IMR-90 (cell line): Measurements from ENCODE around the gene KLK10.

ENCODE experiments used
- BHLHE40 ChIP-seq: fragments of 150-350 bp; IDR thresholded peaks from 2 replicates; pipeline ENCODE4 v1.6.1; 2016; ENCODE audit warnings: mild to moderate bottlenecking, low read depth, low read length
- CEBPB ChIP-seq: IDR thresholded peaks from 2 replicates; pipeline ENCODE4 v1.6.1; 2012; ENCODE audit warnings: low read depth, low read length, improper control_type of control experiment
- CHD1 ChIP-seq: IDR thresholded peaks from 2 replicates; pipeline ENCODE4 v1.6.1; 2012; ENCODE audit warnings: low read depth, low read length, improper control_type of control experiment
- MAFK ChIP-seq: IDR thresholded peaks from 2 replicates; pipeline ENCODE4 v1.6.1; 2012; ENCODE audit warnings: low read depth, low read length, improper control_type of control experiment
- MAZ ChIP-seq: IDR thresholded peaks from 2 replicates; pipeline ENCODE4 v1.6.1; 2012; ENCODE audit warnings: low read depth, mild to moderate bottlenecking, low read length, improper control_type of control experiment, moderate library complexity, borderline replicate concordance
- MXI1 ChIP-seq: IDR thresholded peaks from 2 replicates; pipeline ENCODE4 v1.6.1; 2012; ENCODE audit warnings: low read depth, mild to moderate bottlenecking, low read length, moderate library complexity, borderline replicate concordance
- NFE2L2 ChIP-seq: fragments of 150-350 bp; IDR thresholded peaks from 2 replicates; pipeline ENCODE4 v1.6.1; 2016; ENCODE audit warnings: low read depth, mild to moderate bottlenecking, low read length
- POLR2A ChIP-seq: IDR thresholded peaks from 2 replicates; pipeline ENCODE4 v1.6.1; 2012; ENCODE audit warnings: mild to moderate bottlenecking, low read depth, low read length
- RAD21 ChIP-seq: IDR thresholded peaks from 2 replicates; pipeline ENCODE4 v1.6.1; 2012; ENCODE audit warnings: low read length, improper control_type of control experiment
- RCOR1 ChIP-seq: IDR thresholded peaks from 2 replicates; pipeline ENCODE4 v1.6.1; 2012; ENCODE audit warnings: mild to moderate bottlenecking, low read length, improper control_type of control experiment; ENCODE audit not compliant: insufficient replicate concordance
- RFX5 ChIP-seq: IDR thresholded peaks from 2 replicates; pipeline ENCODE4 v1.8.0; 2012; ENCODE audit warnings: low read depth, mild to moderate bottlenecking, low read length, moderate library complexity
- SMC3 ChIP-seq: fragments of 150-350 bp; IDR thresholded peaks from 2 replicates; pipeline ENCODE4 v1.6.1; 2016; ENCODE audit warnings: low read depth, mild to moderate bottlenecking, antibody characterized with exemption, low read length, moderate library complexity
- TF ChIP-seq, protein P1 (sequence below): conservative IDR thresholded peaks from 2 replicates; pipeline ENCODE4 v1.5.1; 2012; ENCODE audit warnings: mild to moderate bottlenecking, low read depth, low read length, improper control_type of control experiment
- TF ChIP-seq, protein P2 (sequence below): fragments of 150-350 bp; IDR thresholded peaks from 2 replicates; pipeline ENCODE4 v1.6.1; 2017; ENCODE audit warnings: mild to moderate bottlenecking, antibody characterized with exemption, low read length, low read depth

DNA sequence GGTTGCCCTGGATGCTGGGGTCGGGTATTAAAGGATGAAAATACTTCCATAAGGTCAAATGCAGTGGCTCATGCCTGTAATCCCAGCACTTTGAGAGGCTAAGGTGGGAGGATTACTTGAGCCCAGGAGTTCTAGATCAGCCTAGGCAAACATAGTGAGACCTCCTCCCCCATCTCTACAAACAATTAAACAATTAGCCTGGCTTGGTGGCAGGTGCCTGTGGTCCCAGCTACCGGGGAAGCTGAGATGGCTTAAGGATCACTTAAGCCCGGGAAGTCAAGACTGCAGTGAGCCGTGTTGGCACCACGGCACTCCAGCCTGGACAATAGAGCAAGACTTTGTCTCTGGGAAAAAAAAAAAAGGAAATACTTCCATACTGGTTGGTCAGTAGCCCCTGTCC, 5.4 kb upstream of the KLK10 start:
- TF ChIP-seq, protein P1, sequence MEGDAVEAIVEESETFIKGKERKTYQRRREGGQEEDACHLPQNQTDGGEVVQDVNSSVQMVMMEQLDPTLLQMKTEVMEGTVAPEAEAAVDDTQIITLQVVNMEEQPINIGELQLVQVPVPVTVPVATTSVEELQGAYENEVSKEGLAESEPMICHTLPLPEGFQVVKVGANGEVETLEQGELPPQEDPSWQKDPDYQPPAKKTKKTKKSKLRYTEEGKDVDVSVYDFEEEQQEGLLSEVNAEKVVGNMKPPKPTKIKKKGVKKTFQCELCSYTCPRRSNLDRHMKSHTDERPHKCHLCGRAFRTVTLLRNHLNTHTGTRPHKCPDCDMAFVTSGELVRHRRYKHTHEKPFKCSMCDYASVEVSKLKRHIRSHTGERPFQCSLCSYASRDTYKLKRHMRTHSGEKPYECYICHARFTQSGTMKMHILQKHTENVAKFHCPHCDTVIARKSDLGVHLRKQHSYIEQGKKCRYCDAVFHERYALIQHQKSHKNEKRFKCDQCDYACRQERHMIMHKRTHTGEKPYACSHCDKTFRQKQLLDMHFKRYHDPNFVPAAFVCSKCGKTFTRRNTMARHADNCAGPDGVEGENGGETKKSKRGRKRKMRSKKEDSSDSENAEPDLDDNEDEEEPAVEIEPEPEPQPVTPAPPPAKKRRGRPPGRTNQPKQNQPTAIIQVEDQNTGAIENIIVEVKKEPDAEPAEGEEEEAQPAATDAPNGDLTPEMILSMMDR, result no peak
- no peak for TF ChIP-seq POLR2A
- no peak for TF ChIP-seq SMC3
- no peak for TF ChIP-seq RCOR1
- TF ChIP-seq CEBPB, result no peak
- TF ChIP-seq MXI1, result no peak
- TF ChIP-seq, protein P2, sequence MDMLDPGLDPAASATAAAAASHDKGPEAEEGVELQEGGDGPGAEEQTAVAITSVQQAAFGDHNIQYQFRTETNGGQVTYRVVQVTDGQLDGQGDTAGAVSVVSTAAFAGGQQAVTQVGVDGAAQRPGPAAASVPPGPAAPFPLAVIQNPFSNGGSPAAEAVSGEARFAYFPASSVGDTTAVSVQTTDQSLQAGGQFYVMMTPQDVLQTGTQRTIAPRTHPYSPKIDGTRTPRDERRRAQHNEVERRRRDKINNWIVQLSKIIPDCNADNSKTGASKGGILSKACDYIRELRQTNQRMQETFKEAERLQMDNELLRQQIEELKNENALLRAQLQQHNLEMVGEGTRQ, result no peak
- no peak for TF ChIP-seq CHD1
- TF ChIP-seq RAD21, result no peak
- TF ChIP-seq RFX5, result no peak
- no peak for TF ChIP-seq MAZ
- no peak for TF ChIP-seq NFE2L2
- no peak for TF ChIP-seq MAFK
- TF ChIP-seq BHLHE40, result no peak
